Measurements from ENCODE around the gene FOSL2. TPM values are rescaled to one million over a fixed set of nuclear protein-coding genes. Genes with fewer than 3 reads are reported as not detected.

The FOSL2 gene
- total RNA-seq, 3 donors from 2014 or later (not counting 1 experiment from before 2014, with no cell fraction given), result 414 to 531 (median 455) TPM

DNA sequence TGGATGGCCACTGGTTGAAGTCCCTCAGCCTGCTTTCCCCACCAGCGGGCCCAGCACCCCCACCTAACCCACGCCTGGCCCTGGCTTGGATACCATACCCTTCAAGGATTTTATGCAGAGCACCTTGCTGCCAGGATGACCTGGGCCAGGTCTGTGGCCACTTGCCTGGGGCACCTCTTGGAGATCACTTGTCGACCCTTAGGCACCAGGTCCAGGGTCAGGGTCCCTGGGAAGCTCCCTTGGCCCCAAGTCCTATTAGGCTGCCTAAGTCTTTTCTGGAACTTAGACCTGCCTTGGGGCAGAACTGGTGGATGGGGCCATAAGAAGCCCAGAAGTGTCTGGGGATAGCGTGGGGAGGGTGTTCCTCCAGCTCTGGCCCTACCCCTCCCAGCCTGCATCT is 39.1 kb downstream of the FOSL2 start:
- DNase-seq, result no peak
- Histone ChIP-seq H3K9me3 (ENCODE audit: control insufficient read depth, insufficient read depth, low read length) (no peaks in the 10 kb centered on the region), H3K4me1 (ENCODE audit: control insufficient read depth, insufficient read depth, low read length) (peaks cover 52% of the 10 kb centered on the region), H3K4me3 (ENCODE audit: low read length) (no peak overlapping the region), H3K36me3 (ENCODE audit: control insufficient read depth, insufficient read depth, low read length) (no peaks in the 10 kb centered on the region), H3K27me3 (ENCODE audit: control insufficient read depth, insufficient read depth, low read length) (no peaks in the 10 kb centered on the region), H3K27ac (ENCODE audit: low read length) (no peak overlapping the region)
- no peak overlapping the region for H3K4me3 Mint-ChIP-seq
- TF ChIP-seq, protein P1, sequence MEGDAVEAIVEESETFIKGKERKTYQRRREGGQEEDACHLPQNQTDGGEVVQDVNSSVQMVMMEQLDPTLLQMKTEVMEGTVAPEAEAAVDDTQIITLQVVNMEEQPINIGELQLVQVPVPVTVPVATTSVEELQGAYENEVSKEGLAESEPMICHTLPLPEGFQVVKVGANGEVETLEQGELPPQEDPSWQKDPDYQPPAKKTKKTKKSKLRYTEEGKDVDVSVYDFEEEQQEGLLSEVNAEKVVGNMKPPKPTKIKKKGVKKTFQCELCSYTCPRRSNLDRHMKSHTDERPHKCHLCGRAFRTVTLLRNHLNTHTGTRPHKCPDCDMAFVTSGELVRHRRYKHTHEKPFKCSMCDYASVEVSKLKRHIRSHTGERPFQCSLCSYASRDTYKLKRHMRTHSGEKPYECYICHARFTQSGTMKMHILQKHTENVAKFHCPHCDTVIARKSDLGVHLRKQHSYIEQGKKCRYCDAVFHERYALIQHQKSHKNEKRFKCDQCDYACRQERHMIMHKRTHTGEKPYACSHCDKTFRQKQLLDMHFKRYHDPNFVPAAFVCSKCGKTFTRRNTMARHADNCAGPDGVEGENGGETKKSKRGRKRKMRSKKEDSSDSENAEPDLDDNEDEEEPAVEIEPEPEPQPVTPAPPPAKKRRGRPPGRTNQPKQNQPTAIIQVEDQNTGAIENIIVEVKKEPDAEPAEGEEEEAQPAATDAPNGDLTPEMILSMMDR (IDR thresholded peaks at IDR 0.05), result no peak
- ATAC-seq, result no peak
- peak overlapping the region; percentile 81 to 85 for H3K27ac Mint-ChIP-seq
- no peaks in the 10 kb centered on the region for H3K9me3 Mint-ChIP-seq
- H3K4me1 Mint-ChIP-seq, result peaks cover 70 to 73% of the 10 kb centered on the region in 2 donors
- H3K27me3 Mint-ChIP-seq (ENCODE audit: low read depth in 2 of 2), result no peaks in the 10 kb centered on the region
- H3K36me3 Mint-ChIP-seq, result no peaks in the 10 kb centered on the region
- intact Hi-C loops (cut with micrococcal nuclease), result no loop called here
- WGBS (ENCODE audit: insufficient coverage), result 92% methylated on average over 4 of the region's 4 CpGs

DNA sequence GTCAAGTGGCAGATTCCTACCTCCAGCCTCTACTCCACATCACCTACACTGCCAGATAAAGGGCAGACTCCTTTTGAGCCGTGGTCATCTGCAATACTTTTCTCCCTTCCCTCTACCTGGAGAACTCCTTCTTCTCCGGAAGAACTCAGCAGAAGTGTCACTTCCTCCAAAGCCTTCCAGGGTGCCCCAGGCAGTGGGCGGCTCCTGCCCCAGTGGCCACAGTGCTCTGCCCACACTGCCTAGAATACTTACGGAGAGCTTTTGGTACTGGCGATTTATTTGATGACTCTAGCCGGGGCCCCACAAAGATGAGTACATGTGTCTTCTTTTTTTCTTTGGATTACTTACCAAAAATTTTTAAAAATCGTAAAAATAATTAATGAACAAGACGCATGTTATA is 39.7 kb downstream of the FOSL2 start:
- Mint-ChIP-seq H3K27me3 (ENCODE audit: low read depth in 2 of 2) (no peaks in the 10 kb centered on the region), H3K9me3 (no peaks in the 10 kb centered on the region), H3K4me1 (peaks cover 70 to 73% of the 10 kb centered on the region in 2 donors), H3K4me3 (peak overlapping the region; percentile 68), H3K36me3 (no peaks in the 10 kb centered on the region), H3K27ac (peak overlapping the region in 1 of 2 donors; percentile 85)
- TF ChIP-seq, protein P1 (IDR thresholded peaks at IDR 0.05), result no peak
- H3K9me3 ChIP-seq (ENCODE audit: control insufficient read depth, insufficient read depth, low read length), result no peaks in the 10 kb centered on the region
- ATAC-seq (no peak), DNase-seq (no peak)
- WGBS (ENCODE audit: insufficient coverage), result 86% methylated on average over 8 of the region's 8 CpGs
- no peak overlapping the region for H3K4me3 ChIP-seq (ENCODE audit: low read length)
- no peaks in the 10 kb centered on the region for H3K27me3 ChIP-seq (ENCODE audit: control insufficient read depth, insufficient read depth, low read length)
- intact Hi-C loops (cut with micrococcal nuclease), result no loop called here
- H3K36me3 ChIP-seq (ENCODE audit: control insufficient read depth, insufficient read depth, low read length), result no peaks in the 10 kb centered on the region
- H3K4me1 ChIP-seq (ENCODE audit: control insufficient read depth, insufficient read depth, low read length), result peaks cover 52% of the 10 kb centered on the region
- no peak overlapping the region for H3K27ac ChIP-seq (ENCODE audit: low read length)

DNA sequence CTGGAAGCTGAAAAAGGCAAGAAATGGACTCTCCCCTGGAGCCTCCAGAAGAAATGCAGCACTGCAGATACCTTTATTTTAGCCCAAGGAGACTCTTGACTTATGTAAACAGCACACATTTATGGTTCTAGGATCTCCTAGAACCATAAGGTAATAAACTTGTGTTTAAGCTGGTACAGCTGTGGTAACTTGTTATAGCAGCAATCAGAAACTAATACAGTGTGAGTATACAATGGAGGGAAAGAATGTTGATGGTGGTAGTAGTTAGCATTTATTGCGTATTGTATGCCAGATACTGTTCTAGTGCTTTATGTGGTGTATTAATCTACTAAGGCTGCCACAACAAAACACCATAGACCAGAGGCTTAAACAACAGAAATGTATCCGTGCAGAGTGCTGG is 40.6 kb downstream of the FOSL2 start:
- ATAC-seq (no peak), DNase-seq (no peak)
- Mint-ChIP-seq H3K9me3 (no peaks in the 10 kb centered on the region), H3K27ac (no peak overlapping the region), H3K4me3 (no peak overlapping the region), H3K4me1 (peaks cover 73 to 75% of the 10 kb centered on the region in 2 donors), H3K27me3 (ENCODE audit: low read depth in 2 of 2) (no peaks in the 10 kb centered on the region), H3K36me3 (no peaks in the 10 kb centered on the region)
- H3K36me3 ChIP-seq (ENCODE audit: control insufficient read depth, insufficient read depth, low read length), result no peaks in the 10 kb centered on the region
- H3K27ac ChIP-seq (ENCODE audit: low read length), result no peak overlapping the region
- TF ChIP-seq, protein P1 (IDR thresholded peaks at IDR 0.05), result no peak
- no peaks in the 10 kb centered on the region for H3K9me3 ChIP-seq (ENCODE audit: control insufficient read depth, insufficient read depth, low read length)
- H3K4me1 ChIP-seq (ENCODE audit: control insufficient read depth, insufficient read depth, low read length), result peaks cover 58% of the 10 kb centered on the region
- no peak overlapping the region for H3K4me3 ChIP-seq (ENCODE audit: low read length)
- WGBS (ENCODE audit: insufficient coverage), result 90% methylated on average over 2 of the region's 2 CpGs
- H3K27me3 ChIP-seq (ENCODE audit: control insufficient read depth, insufficient read depth, low read length), result no peaks in the 10 kb centered on the region
- intact Hi-C loops (cut with micrococcal nuclease), result no loop called here

DNA sequence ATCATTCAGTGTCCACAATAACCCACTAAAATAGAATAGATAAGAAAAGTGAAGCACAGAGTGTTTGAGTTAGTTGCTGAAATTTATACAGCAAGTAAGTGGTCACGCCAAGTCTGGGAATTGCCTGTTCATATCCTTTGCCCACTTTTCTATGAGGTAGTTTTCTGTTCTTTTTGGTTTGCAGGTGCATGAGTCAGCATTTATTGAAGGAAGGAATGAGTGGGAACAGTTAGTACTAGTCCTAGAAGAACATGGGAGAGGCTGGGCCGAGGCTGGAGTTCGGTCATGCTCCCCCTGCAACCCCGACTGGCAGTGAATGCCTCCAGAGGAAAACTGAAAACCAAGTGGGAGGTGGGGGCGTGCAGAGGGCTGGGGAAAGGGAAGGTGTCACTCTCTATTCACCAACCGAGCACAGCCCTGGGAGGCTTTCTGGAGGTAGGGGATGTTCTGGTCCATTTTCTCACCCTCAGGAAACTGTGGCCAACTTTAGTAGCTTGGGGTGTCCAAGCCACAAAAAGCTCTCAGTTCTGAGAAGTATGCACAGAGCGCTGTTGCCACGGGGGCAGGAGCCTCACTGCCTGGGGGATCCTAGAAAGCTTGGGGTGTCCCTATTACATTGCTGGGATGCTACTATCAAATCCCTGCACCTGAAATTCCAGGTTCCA is 41.4 kb downstream of the FOSL2 start:
- DNase-seq (no peak), ATAC-seq (peak; percentile 52 to 81 (median 76))
- Mint-ChIP-seq H3K4me3 (peak overlapping the region; percentile 46), H3K27me3 (ENCODE audit: low read depth in 2 of 2) (no peaks in the 10 kb centered on the region), H3K36me3 (no peaks in the 10 kb centered on the region), H3K9me3 (no peaks in the 10 kb centered on the region), H3K27ac (peak overlapping the region in 1 of 2 donors; percentile 59), H3K4me1 (peaks cover 76 to 84% of the 10 kb centered on the region in 2 donors)
- intact Hi-C loops (cut with micrococcal nuclease), result no loop called here
- Histone ChIP-seq H3K9me3 (ENCODE audit: control insufficient read depth, insufficient read depth, low read length) (no peaks in the 10 kb centered on the region), H3K4me3 (ENCODE audit: low read length) (no peak overlapping the region), H3K4me1 (ENCODE audit: control insufficient read depth, insufficient read depth, low read length) (peaks cover 66% of the 10 kb centered on the region), H3K36me3 (ENCODE audit: control insufficient read depth, insufficient read depth, low read length) (no peaks in the 10 kb centered on the region), H3K27me3 (ENCODE audit: control insufficient read depth, insufficient read depth, low read length) (no peaks in the 10 kb centered on the region), H3K27ac (ENCODE audit: low read length) (no peak overlapping the region)
- TF ChIP-seq, protein P1 (IDR thresholded peaks at IDR 0.05), result no peak
- WGBS (ENCODE audit: insufficient coverage), result 54% methylated on average over 7 of the region's 8 CpGs

Data from natural killer cell (primary cell).